ENCODE data around the gene NDUFB7. TPM values are rescaled to one million over a fixed set of nuclear protein-coding genes. Genes with fewer than 3 reads are reported as not detected.
A peak's percentile ranks its signal among the peaks of the same experiment; 100 is the strongest.
"Not testable (repeated sequence)": the region's sequence is repeated elsewhere in the genome, so short reads cannot be mapped to it uniquely, and the experiment has no call there.

NDUFB7 gene
- total RNA-seq, 1 donor from 2014 or later, result 136 TPM

DNA sequence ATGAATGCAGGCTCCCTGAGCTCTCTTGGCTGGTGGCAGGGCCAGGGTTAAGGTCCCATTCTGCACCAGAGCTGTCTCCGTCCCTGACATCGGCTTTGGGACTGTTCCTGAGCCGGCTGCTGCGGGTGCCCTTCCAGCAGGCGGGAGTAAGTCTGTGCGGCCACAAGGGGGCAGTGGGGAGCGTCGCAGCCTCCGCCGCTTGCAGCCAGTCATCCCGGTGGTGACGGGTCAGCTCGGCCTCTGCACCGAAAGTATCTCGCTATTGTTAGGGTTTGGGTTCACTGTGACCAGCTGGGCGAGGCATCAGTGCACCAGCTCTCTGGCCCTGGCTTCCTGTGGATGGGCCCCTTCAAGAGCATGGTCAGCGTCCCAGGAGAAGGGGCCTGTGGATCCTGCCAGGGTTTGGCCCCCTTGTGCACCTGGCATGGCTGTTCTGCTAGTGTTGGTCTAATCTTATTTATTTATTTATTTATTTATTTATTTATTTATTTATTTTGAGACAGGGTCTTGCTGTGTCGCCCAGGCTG lies 15.1 kb downstream of the NDUFB7 start:
- DNase-seq (ENCODE audit: low spot score), result peak; percentile 55

DNA sequence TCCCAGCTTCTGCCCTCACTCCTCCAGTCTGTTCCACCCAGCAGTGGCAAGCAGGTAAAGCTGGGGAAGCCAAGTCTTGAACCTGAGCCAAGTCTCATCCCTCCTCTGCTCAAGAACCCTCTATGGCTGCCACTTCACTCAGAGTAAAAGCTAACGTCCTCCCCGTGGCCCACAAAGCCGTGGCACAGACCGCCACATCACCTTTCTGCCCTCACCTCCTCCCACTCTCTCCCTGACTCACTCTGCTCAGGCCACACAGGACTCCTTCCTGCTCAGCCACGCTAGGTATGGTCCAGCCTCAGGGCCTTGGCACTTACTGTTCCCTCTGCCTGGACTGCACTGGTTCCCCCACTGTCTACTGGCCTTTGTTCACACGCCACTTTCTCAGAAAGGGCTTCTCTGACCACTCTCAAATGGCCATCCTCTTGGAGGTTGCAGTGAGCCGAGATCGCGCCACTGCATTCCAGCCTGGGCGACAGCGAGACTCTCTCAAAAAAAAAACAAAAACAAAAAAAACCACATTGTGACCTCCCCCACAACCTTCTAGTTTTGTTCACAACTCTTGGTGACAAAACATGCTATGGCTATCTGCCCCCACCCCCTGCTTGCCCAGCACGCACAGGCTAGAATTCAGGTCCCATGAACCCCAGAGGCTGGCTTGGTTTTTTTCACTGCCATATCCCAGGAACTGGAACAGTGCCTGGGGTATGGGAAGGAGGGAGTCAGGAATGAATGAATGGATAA lies 15.8 kb downstream of the NDUFB7 start:
- no peak for DNase-seq (ENCODE audit: low spot score)
- intact Hi-C loops (cut with micrococcal nuclease), result no loop called here
- H3K27ac Mint-ChIP-seq, result peak overlapping the region; percentile 40
- H3K4me3 Mint-ChIP-seq (ENCODE audit: low read depth), result no peak overlapping the region
- H3K9me3 Mint-ChIP-seq, result no peaks in the 10 kb centered on the region
- peaks cover 16% of the 10 kb centered on the region for H3K4me1 Mint-ChIP-seq (ENCODE audit: low read depth)
- peaks cover 4% of the 10 kb centered on the region for H3K36me3 Mint-ChIP-seq (ENCODE audit: low read depth)
- no peaks in the 10 kb centered on the region for H3K27me3 Mint-ChIP-seq (ENCODE audit: low read depth)

More for the DNA sequence above, 15.1 kb downstream of the NDUFB7 start:
- intact Hi-C loops (cut with micrococcal nuclease), result no loop called here
- no peaks in the 10 kb centered on the region for H3K9me3 Mint-ChIP-seq
- H3K4me3 Mint-ChIP-seq (ENCODE audit: low read depth), result no peak overlapping the region
- peaks cover 12% of the 10 kb centered on the region for H3K4me1 Mint-ChIP-seq (ENCODE audit: low read depth)
- peak overlapping the region; percentile 40 for H3K27ac Mint-ChIP-seq
- H3K27me3 Mint-ChIP-seq (ENCODE audit: low read depth), result no peaks in the 10 kb centered on the region
- H3K36me3 Mint-ChIP-seq (ENCODE audit: low read depth), result peaks cover 4% of the 10 kb centered on the region

DNA sequence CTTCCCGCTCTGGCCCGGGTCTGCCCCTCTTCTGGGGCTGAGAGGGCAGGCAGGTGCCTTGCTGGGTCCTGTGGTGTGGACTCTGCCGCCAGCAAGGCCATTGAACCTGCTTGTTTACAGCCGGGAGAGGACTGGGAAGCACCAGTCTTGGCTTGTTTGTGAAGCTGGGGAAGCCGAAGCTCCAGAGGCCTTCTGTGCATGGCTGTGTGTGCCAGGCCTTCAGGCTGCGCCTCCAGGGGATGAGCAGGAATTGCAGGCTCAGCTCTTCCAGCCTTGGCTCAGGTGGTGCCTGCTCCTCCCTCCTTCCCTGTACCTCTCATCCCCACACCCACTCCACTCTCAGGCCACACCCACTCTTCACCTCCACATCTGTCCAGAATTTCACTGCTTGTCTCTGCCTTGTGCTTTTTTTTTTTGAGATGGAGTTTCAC lies 17.5 kb downstream of the NDUFB7 start:
- DNase-seq (ENCODE audit: low spot score), result no peak
- Mint-ChIP-seq H3K27me3 (ENCODE audit: low read depth) (no peaks in the 10 kb centered on the region), H3K4me1 (ENCODE audit: low read depth) (peaks cover 25% of the 10 kb centered on the region), H3K36me3 (ENCODE audit: low read depth) (peaks cover 8% of the 10 kb centered on the region), H3K9me3 (no peaks in the 10 kb centered on the region), H3K27ac (no peak overlapping the region), H3K4me3 (ENCODE audit: low read depth) (no peak overlapping the region)
- intact Hi-C loops (cut with micrococcal nuclease), result no loop called here

DNA sequence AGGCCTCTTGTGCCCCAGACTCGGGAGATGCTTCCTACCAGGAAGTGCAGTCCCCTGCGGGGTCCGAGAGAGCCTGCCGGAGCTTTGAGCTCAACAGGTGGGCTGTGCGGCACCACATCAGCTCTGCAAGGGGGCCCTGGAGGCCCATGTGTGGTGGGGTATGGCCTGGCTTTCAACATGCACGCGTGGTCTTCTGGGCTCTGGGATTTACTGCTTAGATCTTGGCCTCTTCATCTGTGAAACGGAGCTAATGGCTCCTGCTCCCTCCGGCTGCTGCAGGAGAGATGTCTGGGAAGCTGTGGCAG lies 18.0 kb downstream of the NDUFB7 start:
- no peaks in the 10 kb centered on the region for H3K9me3 Mint-ChIP-seq
- intact Hi-C loops (cut with micrococcal nuclease), result no loop called here
- peaks cover 8% of the 10 kb centered on the region for H3K36me3 Mint-ChIP-seq (ENCODE audit: low read depth)
- DNase-seq (ENCODE audit: low spot score), result no peak
- H3K4me3 Mint-ChIP-seq (ENCODE audit: low read depth), result no peak overlapping the region
- no peak overlapping the region for H3K27ac Mint-ChIP-seq
- no peaks in the 10 kb centered on the region for H3K27me3 Mint-ChIP-seq (ENCODE audit: low read depth)
- H3K4me1 Mint-ChIP-seq (ENCODE audit: low read depth), result peaks cover 25% of the 10 kb centered on the region

DNA sequence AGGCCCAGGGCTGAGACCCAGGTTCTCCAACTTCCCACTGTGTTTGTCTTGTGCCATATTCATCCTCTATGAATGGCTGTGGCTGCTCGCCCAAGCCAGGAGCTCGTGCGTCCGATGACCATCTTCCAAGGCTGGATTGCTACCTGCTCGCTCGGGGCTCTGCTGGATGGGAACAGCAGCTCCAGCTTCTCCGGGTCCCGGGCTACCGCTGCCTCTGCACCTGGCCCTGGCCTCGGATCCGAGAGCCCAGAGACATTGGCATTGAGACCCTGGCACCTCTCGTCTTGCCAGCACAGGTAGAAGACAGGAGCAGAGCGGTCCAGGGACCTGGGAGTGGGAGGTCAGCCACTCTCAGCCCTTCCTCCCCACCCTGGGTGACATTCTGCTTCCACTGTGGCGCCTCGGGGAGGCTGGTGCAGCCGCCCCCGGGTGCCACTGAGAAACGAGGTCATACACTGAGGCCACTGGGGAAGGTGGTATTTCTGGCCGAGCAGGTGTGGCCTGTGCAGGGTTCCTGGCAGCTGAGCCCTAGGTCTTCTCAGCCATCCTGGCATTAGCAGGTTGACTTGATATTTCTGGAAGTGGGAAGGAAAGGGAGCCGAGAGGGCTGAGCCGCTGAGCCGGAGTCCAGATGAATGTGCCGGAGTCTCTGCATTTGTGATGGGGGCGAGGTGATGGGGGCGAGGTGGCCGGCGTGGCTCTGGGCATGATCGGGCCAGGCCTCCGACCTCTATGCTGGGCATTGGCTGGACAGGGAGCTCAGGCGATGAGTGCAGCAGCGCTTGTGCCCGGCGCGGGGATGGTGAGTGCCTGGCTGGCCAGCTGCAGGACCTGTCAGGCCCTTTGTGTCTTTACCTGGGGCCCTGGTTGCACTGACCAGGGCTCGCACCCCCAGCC lies 18.6 kb downstream of the NDUFB7 start:
- Mint-ChIP-seq H3K36me3 (ENCODE audit: low read depth) (peaks cover 13% of the 10 kb centered on the region), H3K27me3 (ENCODE audit: low read depth) (no peaks in the 10 kb centered on the region), H3K9me3 (no peaks in the 10 kb centered on the region), H3K4me3 (ENCODE audit: low read depth) (no peak overlapping the region), H3K4me1 (ENCODE audit: low read depth) (peaks cover 25% of the 10 kb centered on the region), H3K27ac (no peak overlapping the region)
- intact Hi-C loops (cut with micrococcal nuclease), result no loop called here
- DNase-seq (ENCODE audit: low spot score), result no peak

DNA sequence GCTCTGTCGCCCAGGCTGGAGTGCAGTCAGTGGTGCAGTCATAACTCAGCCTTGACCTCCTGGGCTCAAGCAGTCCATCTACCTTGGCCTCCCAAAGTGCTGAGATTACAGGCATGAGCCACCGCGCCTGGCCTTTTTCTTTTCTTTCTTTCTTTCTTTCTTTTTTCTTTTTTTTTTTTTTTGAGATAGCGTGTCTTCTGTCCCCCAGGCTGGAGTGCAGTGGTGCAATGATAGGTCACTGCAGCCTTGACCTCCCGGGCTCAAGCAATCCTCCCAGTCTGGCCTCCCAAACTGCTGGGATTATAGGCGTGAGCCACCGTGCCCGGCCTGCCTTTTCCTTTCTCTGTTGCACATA lies 19.9 kb downstream of the NDUFB7 start:
- not testable (repeated sequence) for H3K27me3 Mint-ChIP-seq (ENCODE audit: low read depth)
- H3K4me1 Mint-ChIP-seq (ENCODE audit: low read depth), result peaks cover 25% of the 10 kb centered on the region

DNA sequence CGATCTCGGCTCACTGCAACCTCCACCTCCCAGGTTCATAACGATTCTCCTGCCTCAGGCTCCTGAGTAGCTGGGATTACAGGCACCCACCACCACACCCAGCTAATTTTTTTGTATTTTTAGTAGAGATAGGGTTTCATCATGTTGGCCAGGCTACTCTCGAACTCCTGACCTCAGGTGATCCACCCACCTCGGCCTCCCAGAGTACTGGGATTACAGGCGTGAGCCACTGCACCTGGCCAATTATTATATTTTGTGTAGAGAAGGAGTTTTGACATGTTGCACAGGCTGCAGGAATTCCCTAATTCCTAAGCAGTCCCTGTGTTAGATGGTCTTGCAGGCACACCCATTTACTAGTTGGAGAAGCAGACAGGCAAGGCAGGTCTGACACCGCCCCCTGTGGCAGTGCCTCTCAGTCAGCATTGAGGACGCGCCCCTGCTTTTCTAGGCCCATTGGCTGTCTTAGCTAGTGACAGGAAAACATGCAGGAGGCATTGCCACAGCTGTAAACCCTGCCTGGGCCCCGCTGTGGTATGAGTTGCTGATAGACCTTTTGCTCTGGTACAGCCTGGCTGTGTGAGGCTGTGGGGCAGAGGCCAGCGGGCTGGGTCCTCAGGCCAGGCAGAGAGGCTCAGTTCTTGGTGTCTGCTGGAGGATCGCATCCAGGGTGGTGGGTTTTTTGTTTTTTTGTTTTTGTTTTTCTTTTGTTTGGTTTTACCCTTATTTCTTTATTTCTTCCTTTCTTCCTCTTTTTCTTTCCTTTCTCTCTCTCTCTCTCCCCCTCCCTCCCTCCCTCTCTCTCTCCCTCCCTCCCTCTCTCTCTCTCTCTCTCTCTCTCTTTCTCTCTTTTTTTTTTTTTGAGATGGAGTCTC lies 20.5 kb downstream of the NDUFB7 start:
- intact Hi-C loops (cut with micrococcal nuclease); H3K9me3 Mint-ChIP-seq; H3K27me3 Mint-ChIP-seq (ENCODE audit: low read depth); H3K4me3 Mint-ChIP-seq (ENCODE audit: low read depth): not testable (repeated sequence)
- Mint-ChIP-seq H3K36me3 (ENCODE audit: low read depth) (peaks cover 15% of the 10 kb centered on the region), H3K27ac (peak overlapping the region; percentile 72), H3K4me1 (ENCODE audit: low read depth) (peaks cover 21% of the 10 kb centered on the region)
- peak; percentile 66 for DNase-seq (ENCODE audit: low spot score)

More for the DNA sequence above, 19.9 kb downstream of the NDUFB7 start:
- H3K9me3 Mint-ChIP-seq; DNase-seq (ENCODE audit: low spot score); H3K27ac Mint-ChIP-seq; intact Hi-C loops (cut with micrococcal nuclease); H3K4me3 Mint-ChIP-seq (ENCODE audit: low read depth): not testable (repeated sequence)
- H3K36me3 Mint-ChIP-seq (ENCODE audit: low read depth), result peaks cover 15% of the 10 kb centered on the region

DNA sequence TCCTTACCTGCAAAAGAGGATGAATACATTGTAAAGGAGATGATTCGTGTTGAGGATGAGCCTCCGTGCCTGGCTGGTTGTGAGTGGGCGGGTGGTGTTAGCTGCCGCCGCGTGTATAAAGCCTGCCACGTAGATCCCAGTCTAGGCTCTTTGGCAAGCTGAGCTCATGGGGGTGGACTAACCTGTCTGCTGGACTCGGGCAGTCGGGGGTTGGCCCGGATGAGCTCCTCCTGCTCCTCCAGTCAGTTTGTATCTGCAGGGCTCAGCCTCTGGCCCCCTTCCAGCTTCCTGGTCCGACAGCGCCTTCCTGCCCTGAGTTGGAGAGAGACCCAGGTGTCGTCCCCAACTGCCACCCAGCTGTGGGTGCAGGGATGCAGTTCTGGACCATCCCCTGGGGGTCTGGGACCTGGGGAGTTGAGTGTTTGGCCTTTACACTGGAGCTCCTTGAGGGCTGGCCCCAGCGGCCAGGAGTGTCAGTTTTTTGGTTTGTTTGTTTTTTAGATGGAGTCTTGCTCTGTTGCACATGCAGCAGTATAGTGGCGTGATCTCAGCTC lies 21.6 kb downstream of the NDUFB7 start:
- peaks cover 15% of the 10 kb centered on the region for H3K36me3 Mint-ChIP-seq (ENCODE audit: low read depth)
- intact Hi-C loops (cut with micrococcal nuclease), result no loop called here
- peaks cover 16% of the 10 kb centered on the region for H3K4me1 Mint-ChIP-seq (ENCODE audit: low read depth)
- no peaks in the 10 kb centered on the region for H3K27me3 Mint-ChIP-seq (ENCODE audit: low read depth)
- DNase-seq (ENCODE audit: low spot score), result no peak
- no peaks in the 10 kb centered on the region for H3K9me3 Mint-ChIP-seq
- H3K27ac Mint-ChIP-seq, result no peak overlapping the region
- no peak overlapping the region for H3K4me3 Mint-ChIP-seq (ENCODE audit: low read depth)

DNA sequence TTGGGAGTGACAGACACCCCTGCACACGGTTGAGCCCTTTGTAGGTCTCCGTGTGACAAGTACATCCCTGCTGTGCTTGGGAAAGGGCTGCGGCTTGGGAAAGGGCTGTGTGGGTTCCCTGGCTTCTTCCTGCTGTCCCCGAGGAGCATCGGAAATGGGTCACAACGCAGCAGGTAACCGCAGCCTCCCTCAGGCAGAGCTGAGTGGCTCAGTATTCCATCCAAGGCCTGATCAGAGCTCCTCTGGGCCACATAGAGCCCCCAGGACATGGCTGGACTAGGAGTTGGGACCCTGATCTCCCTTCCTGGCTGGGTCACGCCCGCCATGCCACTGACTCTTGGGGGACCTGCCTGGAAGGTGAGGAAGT lies 26.2 kb downstream of the NDUFB7 start:
- no peaks in the 10 kb centered on the region for H3K27me3 Mint-ChIP-seq (ENCODE audit: low read depth)
- H3K27ac Mint-ChIP-seq, result no peak overlapping the region
- H3K9me3 Mint-ChIP-seq, result no peaks in the 10 kb centered on the region
- no peak for DNase-seq (ENCODE audit: low spot score)
- peaks cover 10% of the 10 kb centered on the region for H3K4me1 Mint-ChIP-seq (ENCODE audit: low read depth)
- intact Hi-C loops (cut with micrococcal nuclease), result no loop called here
- H3K4me3 Mint-ChIP-seq (ENCODE audit: low read depth), result no peak overlapping the region
- H3K36me3 Mint-ChIP-seq (ENCODE audit: low read depth), result peaks cover 14% of the 10 kb centered on the region

DNA sequence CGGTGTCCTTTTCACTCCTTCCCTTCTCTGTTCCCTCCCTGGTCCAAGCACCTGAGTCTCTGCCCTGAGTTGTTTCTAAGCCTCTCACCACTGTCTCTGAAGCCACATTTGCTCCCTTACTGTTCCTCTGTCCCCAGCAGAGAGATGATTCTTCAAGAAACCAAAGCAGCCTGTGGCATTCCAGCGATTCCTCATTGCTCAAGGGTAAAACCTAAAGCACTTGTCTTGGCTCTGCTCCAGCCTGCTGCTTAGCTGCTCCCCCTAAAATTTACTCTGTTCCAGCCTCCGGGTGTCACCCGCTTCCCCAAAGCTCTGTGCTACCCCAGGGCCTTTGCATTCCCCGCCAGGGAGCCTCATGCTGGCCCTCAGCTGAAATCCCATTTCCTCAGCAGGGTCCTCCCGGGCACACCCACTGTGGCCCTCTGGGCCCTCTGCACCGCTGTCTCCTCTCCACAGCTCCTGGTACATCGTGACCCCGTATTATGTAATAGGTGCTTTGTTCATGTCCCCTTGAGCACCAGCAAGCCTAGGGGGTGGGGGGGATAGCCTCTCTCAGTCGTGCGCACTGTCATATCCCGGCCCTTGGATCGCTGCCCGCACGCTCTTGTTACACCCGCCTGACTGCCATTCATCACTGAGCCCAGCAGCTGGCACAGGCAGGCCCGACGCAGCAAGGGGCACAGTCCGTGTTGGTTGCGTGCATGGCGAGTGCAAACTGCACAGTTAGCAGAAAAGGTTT lies 26.7 kb downstream of the NDUFB7 start:
- Mint-ChIP-seq H3K27ac (no peak overlapping the region), H3K27me3 (ENCODE audit: low read depth) (no peaks in the 10 kb centered on the region), H3K4me1 (ENCODE audit: low read depth) (peaks cover 6% of the 10 kb centered on the region)

DNA sequence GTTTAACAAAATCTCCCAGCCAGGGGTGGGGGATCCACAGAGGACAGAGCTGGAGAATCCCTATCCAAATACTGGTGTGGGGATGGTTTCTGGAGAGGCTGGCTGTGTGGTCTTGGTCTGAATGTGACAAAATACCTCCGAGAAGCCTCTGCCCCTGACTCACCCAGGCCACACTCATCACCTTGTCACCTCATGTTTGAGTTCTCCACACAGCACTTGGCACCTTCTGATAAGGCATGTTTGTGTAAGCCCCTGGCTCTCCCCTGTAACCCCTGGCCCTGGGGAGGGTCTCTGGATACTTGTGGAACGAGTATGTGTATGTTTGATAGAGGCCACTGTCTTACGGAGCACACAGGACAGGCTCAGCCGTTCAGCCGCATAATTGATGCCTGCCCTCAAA lies 27.8 kb downstream of the NDUFB7 start:
- H3K36me3 Mint-ChIP-seq (ENCODE audit: low read depth), result peaks cover 17% of the 10 kb centered on the region
- H3K27ac Mint-ChIP-seq, result no peak overlapping the region
- no peak overlapping the region for H3K4me3 Mint-ChIP-seq (ENCODE audit: low read depth)
- no peaks in the 10 kb centered on the region for H3K9me3 Mint-ChIP-seq
- no peak for DNase-seq (ENCODE audit: low spot score)
- no peaks in the 10 kb centered on the region for H3K27me3 Mint-ChIP-seq (ENCODE audit: low read depth)
- intact Hi-C loops (cut with micrococcal nuclease), result no loop called here
- H3K4me1 Mint-ChIP-seq (ENCODE audit: low read depth), result peaks cover 4% of the 10 kb centered on the region

More for the DNA sequence above, 26.7 kb downstream of the NDUFB7 start:
- H3K9me3 Mint-ChIP-seq, result no peaks in the 10 kb centered on the region
- H3K36me3 Mint-ChIP-seq (ENCODE audit: low read depth), result peaks cover 14% of the 10 kb centered on the region
- H3K4me3 Mint-ChIP-seq (ENCODE audit: low read depth), result no peak overlapping the region
- intact Hi-C loops (cut with micrococcal nuclease), result no loop called here
- no peak for DNase-seq (ENCODE audit: low spot score)

All from activated T-helper 2 cell treated with anti-CD3 and anti-CD28 coated beads, Interferon-gamma antibody, Interleukin-2, Interleukin-4, amounts not matched to agents 10 μg/mL and 5 μg/mL and 100 μg/mL, durations not matched to agents 14 hours and 24 hours and 36 hours (primary cell).